GM12875 (cell line): ENCODE results near the gene NKAIN1.

Experiments
- H3K4me3 ChIP-seq: one replicate; pipeline ENCODE4 v1.5.1; 2011; ENCODE audit warnings: low read depth, low read length, control low read depth
- TF ChIP-seq, protein P1 (sequence below): IDR thresholded peaks from 2 replicates; pipeline ENCODE4 v1.5.1; 2011; ENCODE audit warnings: low read depth, mild to moderate bottlenecking, control low read depth, inconsistent platforms, low read length, moderate library complexity, borderline replicate concordance; ENCODE audit not compliant: insufficient read depth

Gene NKAIN1

DNA sequence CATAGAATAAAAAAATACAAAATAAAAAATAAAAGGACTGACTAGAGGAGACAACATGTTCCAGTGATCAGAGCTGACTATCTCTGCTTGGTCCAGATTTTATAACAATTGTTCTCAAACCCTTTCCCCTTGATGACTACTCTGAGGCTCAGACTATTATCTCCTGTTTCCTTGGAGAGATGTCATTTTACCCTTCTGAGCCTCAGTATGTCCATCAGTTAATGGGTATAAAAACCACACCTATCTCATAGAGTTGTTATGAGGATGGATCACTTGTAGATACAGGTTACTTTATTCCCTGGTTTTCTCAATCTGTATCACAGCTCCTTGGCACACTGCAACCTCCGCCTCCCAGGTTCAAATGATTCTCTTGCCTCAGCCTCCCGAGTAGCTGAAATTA is 7.0 kb downstream of the NKAIN1 start:
- no peak overlapping the region for H3K4me3 ChIP-seq
- TF ChIP-seq, protein P1, sequence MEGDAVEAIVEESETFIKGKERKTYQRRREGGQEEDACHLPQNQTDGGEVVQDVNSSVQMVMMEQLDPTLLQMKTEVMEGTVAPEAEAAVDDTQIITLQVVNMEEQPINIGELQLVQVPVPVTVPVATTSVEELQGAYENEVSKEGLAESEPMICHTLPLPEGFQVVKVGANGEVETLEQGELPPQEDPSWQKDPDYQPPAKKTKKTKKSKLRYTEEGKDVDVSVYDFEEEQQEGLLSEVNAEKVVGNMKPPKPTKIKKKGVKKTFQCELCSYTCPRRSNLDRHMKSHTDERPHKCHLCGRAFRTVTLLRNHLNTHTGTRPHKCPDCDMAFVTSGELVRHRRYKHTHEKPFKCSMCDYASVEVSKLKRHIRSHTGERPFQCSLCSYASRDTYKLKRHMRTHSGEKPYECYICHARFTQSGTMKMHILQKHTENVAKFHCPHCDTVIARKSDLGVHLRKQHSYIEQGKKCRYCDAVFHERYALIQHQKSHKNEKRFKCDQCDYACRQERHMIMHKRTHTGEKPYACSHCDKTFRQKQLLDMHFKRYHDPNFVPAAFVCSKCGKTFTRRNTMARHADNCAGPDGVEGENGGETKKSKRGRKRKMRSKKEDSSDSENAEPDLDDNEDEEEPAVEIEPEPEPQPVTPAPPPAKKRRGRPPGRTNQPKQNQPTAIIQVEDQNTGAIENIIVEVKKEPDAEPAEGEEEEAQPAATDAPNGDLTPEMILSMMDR = no peak

- H3K4me3 ChIP-seq = no peak overlapping the region
- TF ChIP-seq, protein P1 = no peak
These were observed 7.9 kb downstream of the NKAIN1 start for GRCh38 chr1:31231802-31232201.

DNA sequence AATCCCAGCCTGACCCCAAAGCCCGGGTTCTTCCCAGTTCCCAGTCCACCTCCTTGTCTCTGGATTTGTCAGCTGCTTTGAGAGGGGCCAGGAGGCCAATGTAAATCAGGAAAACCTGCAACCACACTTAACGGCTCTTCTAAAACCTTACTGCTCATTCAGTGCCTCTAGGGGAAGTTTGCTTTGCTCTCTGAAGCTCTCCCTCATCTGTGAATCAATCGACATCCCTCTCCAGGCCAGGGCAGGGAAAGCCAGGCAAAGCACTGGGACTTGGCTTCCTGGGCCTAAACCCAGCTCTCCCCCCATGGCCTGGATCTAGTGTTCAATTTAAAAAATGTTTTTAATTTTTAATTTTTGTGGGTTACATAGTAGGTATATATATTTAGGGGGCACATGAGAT is 9.3 kb downstream of the NKAIN1 start:
- no peak overlapping the region for H3K4me3 ChIP-seq
- TF ChIP-seq, protein P1 = no peak

DNA sequence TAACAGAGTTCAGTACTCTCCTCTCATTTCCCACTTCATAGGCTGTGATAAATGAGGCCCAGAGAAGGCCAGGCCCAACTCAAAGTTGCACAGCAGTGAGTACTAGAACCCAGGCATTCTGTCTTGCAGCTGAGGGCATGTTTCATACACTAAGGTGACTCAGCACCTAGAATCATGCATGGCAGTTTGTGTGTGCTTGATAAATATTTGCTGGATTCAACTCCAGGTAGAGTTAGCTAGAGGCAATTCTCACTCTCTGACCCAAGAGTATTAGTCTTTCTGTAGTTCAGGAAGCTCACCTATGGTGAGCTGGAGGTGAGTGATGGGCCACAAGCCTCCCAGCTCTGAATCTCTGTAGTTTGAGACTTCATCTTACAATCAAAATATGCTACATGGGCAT is 10.7 kb downstream of the NKAIN1 start:
- no peak overlapping the region for H3K4me3 ChIP-seq
- TF ChIP-seq, protein P1 = no peak

- TF ChIP-seq, protein P1 = no peak
- no peak overlapping the region for H3K4me3 ChIP-seq
These were observed 11.7 kb downstream of the NKAIN1 start for GRCh38 chr1:31227891-31228568.

DNA sequence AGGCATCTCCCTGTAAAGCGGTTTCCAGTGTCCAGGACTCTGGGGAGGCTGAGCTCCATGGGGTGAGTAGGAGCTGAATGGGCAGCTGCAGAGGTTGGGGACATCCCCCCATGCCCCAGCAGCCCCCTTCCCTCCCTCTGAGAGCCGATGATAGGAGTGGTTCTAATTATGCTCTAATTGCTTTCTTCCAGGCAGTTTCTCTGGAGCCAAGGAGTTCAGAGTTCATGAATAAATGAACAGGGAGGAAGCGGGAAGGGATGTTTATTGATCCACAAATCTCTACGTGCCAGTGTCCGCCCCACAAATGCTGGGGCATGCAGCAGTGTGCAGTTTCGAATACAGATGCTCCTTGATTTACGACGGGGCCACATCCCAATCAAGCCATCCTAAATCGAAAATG is 15.6 kb downstream of the NKAIN1 start:
- TF ChIP-seq, protein P1 = no peak
- H3K4me3 ChIP-seq = no peak overlapping the region

- TF ChIP-seq, protein P1 = no peak
- H3K4me3 ChIP-seq = no peak overlapping the region
These were observed 17.5 kb downstream of the NKAIN1 start for GRCh38 chr1:31222176-31222575.
